NCI-H2196 (cell line): ENCODE measurements around the gene SMYD4.
"Not testable (repeated sequence)": the region's sequence is repeated elsewhere in the genome, so short reads cannot be mapped to it uniquely, and the experiment has no call there.

Experiments used
- DNase-seq: peaks from one replicate; lab custom pipeline; 2025; ENCODE audit not compliant: unreplicated experiment; lab: John Stamatoyannopoulos, UW

SMYD4 gene

DNA sequence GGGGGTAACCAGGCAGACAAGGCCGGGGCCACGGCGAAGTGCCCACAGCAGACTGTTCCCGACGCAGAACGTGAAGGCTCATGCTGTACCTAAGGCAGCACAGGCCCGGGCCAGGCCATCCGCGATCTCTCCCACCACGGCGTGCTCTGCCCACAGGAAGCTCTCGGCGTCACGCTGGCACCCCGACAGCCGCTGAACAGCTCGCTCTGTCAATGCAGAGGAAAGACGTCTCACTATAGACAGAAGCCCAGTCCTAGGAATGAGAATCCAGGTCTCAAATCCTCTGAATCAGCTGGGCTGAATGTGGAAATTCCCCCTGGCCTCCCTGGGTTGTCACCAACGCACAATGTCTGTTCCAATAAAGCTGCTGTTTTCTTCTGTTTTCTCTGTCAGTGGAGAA, 46.4 kb downstream of the SMYD4 start:
- no peak for DNase-seq

DNA sequence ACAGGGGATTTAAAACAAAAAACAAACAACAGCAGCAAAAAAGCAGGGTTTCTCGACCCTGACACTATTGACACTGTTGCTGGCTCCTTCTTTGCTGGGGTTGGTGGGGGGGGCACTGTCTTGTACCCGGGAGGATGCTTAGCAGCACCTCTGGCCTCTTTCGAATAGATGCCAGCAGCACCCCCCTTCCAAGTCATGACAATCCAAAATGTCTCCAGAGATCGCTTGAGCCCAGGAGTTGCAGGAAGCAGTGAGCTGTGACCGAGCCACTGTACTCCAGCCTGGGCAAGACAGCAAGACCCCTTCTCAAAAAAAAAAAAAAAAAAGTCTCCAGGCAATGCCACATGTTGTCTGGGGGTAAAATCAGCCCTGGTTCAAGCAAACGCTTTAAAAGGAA, 47.5 kb downstream of the SMYD4 start:
- DNase-seq, result no peak

DNA sequence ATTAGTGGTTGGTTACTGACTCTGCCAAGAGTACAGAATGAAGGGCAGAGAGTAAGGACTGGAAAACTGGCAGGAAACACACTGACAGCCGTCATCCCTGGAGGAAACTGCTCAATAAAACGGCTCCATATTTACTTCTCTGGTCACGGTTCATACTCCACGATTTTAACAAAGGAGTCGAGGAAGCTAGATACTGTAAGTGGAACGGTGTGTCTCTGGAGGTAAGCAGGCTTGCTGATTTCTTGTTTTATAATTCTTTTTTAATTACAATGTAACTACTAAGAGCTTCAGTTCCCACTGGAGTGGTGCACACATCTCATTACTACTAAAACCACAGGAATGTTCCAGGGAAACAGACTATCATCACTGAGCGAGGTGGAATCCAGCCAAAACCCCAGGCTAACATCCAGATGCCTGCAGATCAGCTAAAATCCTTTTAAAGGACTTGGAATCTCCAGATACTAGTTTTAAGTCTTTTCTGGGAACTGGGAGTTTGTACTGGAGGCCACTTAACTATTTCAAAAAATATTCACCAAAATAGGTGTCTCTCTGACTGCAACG, 50.1 kb downstream of the SMYD4 start:
- DNase-seq, result no peak

DNA sequence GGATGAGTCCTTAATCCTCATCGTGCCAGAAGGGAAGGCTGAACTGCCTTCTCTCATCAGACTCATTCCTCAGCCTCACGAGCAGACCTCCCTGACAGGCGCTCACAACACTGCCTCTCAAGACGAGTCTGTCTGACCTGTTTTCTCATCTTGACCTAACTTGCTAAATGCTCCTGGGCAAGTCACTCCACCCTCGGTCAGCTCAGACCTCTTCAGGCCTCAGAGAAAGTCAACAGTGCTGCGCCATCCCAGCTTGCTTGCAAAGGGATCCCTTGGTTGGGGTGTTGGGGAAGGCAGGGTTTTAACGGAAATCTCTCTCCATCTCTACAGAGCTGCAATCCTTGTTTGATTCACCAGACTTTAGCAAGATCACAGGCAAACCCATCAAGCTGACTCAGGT, 52.8 kb downstream of the SMYD4 start:
- no peak for DNase-seq

DNA sequence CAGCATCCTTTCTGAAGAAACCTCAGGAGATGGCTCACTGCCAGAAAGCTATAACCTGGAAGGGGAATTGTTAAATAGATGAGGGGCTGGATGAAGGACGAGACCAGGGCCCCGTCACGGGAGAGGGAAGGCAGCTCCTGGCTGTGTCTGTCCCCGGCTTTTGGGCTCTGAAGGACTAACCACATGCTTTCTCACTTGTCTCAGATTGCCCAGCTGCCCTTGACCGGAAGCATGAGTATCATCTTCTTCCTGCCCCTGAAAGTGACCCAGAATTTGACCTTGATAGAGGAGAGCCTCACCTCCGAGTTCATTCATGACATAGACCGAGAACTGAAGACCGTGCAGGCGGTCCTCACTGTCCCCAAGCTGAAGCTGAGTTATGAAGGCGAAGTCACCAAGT, 53.4 kb downstream of the SMYD4 start:
- no peak for DNase-seq

DNA sequence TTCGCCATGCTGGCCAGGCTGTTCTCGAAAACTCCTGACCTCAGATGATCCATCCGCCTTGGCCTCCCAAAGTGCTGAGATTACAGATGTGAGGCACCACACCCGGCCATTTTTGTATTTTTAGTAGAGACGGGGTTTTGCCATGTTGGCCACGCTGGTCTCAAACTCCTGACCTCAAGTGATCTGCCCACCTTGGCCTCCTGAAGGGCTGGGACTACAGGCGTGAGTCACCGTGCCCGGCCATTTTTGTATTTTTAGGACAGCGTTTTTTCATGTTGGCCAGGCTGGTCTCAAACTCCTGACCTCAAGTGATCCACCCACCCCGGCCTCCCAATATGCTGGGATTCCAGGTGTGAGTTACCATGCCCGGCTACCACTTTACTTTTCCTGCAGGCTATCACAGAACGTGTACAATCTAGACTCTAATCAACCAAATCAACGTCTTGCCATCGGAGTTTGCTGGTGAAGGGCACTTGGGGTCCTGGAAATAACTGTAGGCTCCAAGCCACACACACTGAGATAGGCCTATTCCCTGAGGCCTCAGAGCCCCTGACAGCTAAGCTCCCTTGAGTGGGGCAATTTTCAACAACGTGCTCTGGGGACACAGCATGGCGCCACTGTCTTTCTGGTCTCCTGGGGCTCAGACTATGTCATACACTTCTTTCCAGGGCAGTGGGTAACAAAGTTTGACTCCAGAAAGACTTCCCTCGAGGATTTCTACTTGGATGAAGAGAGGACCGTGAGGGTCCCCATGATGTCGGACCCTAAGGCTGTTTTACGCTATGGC, 55.1 kb downstream of the SMYD4 start:
- no peak for DNase-seq

DNA sequence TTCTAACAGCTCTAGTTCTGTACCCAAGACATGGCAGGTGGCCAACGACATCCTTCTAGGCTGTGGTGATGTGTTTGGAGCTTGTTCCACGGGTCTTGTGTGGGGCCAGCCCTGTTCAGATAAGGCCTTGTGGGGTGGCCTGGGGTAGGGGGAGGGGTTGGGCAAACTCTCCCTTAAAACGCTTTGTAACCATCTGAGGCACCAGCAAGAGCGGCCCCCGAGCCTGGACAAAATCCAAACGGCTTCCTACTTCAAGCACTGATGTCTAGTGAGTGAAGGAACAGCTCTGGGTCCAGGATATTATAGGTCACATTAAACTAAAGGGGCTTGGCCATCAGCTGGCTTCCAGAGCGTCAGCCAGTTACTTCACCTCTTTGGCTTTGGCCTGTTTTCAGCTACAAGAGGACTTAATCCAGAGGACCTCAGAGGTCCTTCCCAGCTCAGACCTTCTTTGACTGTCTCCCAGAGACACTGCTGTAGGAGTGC, 56.0 kb downstream of the SMYD4 start:
- no peak for DNase-seq

DNA sequence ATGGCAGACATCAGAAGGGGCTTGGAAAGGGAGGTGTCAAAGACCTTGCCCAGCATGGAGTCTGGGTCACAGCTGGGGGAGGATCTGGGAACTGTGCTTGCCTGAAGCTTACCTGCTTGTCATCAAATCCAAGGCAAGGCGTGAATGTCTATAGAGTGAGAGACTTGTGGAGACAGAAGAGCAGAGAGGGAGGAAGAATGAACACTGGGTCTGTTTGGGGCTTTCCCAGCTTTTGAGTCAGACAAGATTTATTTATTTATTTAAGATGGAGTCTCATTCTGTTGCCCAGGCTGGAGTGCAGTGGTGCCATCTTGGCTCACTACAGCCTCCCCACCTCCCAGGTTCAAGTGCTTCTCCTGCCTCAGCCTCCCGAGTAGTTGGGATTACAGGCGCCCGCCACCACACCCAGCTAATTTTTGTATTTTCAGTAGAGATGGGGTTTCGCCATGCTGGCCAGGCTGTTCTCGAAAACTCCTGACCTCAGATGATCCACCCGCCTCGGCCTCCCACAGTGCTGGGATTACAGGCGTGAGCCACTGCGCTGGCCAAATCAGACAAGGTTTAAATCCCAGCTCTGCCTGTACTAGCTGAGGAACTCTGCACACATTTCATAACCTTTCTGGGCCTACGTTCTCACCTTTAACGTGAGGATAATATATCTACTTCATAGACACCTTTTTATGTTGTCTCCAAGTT, 56.6 kb downstream of the SMYD4 start:
- not testable (repeated sequence) for DNase-seq

DNA sequence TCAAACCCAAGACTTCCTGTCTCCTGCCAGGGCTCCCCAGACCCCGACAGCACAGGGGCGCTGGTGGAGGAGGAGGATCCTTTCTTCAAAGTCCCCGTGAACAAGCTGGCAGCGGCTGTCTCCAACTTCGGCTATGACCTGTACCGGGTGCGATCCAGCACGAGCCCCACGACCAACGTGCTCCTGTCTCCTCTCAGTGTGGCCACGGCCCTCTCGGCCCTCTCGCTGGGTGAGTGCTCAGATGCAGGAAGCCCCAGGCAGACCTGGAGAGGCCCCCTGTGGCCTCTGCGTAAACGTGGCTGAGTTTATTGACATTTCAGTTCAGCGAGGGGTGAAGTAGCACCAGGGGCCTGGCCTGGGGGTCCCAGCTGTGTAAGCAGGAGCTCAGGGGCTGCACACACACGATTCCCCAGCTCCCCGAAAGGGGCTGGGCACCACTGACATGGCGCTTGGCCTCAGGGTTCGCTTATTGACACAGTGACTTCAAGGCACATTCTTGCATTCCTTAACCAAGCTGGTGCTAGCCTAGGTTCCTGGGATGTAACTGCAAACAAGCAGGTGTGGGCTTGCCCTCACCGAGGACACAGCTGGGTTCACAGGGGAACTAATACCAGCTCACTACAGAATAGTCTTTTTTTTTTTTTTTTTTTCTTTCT, 59.8 kb downstream of the SMYD4 start:
- no peak for DNase-seq

DNA sequence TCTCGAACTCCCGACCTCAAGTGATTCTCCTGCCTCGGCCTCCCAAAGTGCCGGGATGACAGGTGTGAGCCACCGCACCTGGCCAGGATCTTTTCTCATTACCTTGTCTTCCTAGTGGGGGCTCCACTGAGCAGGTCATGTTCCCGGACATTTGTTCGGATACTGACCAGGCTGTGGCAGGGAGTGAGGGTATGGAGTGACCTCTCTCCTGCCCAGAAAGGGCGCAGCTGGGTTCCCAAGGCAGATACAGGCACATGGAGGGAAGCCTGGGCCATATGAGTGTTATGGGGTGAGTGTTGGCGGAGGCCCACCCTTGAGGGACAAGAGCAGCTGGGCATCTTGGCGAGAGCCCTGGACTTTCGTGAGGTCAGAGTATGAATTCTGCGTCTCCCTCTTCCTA, 62.3 kb downstream of the SMYD4 start:
- DNase-seq, result no peak

DNA sequence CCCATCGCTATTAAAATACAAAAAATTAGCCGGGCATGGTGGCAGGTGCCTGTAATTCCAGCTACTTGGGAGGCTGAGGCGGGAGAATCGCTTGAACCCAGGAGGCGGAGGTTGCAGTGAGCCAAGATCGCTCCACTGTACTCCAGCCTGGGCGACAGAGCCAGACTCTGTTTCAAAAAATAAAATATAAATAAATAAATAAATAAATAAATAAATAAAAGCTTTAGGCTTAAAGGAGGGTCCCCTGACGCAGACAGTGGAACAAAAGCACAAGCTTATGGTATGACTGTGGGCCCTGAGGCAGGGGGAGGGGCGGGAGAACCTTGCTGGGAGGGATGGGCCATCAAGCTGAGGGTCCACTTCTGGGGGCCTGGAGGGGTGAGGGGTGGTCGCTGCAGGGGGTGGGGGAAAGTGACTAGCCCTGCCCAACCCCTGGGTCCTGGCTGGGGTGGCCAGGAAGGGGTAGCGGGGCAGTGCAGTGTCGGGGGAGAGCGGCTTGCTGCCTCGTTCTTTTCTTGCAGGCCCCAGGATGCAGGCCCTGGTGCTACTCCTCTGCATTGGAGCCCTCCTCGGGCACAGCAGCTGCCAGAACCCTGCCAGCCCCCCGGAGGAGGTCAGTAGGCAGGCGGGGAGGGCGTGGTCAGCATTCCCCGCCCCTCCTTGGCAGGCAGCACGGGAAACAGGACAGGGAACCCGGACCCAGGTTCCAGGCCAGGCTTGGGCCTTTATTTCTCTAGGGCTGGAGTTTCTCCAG, 63.1 kb downstream of the SMYD4 start:
- DNase-seq, result no peak

DNA sequence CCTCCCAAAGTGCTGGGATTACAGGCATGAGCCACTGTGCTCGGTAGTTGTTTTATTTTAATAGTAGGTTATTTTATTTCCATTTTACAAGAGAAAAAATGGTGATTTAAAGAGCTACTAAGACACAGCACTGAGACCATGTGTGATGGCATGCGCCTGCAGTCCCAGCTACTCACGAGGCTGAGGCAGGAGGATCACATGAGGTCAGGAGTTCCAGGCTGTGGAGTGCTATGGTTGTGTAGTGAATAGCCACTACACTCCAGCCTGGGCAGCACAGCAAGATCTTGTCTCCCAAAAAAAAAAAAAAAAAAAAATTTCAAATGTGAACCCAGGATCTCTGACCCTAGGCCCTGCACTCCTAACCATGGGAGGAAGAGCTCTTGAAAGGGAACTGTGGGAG, 64.1 kb downstream of the SMYD4 start:
- DNase-seq, result no peak

DNA sequence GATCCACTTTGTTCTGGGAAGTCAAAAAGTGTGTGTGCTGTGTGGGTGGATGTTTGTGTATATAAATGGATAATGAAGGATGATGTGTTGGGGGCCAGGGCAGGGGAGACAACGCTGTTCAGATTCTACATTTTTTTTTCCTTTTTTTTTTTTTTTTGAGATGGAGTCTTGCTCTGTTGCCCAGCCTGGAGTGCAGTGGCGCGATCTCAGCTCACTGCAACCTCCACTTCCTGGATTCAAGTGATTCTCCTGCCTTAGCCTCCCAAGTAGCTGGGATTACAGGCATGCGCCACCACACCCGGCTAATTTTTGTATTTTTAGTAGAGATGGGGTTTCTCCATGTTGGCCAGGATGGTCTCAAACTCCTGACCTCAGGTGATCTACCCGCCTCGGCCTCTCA, 65.0 kb downstream of the SMYD4 start:
- not testable (repeated sequence) for DNase-seq

DNA sequence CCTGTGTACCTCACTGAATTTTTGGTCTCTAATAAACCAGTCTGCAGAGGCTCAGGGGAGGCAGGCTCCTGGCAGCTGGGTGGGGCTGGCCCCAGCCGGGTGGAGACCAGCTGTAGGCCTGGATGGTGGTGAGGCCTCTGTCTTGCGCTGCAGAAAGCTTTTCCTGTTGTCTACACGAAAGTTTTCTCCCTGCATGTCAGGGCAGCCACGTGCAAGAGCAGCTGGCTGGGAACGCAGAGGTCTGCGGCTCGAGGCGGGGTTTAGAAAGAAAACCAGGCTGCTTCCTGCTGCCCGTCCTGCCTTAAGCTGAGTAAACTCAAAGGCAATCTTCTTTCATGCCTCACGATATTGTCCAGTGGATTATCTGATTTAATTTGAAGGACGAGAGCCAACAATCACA, 65.4 kb downstream of the SMYD4 start:
- DNase-seq, result no peak

DNA sequence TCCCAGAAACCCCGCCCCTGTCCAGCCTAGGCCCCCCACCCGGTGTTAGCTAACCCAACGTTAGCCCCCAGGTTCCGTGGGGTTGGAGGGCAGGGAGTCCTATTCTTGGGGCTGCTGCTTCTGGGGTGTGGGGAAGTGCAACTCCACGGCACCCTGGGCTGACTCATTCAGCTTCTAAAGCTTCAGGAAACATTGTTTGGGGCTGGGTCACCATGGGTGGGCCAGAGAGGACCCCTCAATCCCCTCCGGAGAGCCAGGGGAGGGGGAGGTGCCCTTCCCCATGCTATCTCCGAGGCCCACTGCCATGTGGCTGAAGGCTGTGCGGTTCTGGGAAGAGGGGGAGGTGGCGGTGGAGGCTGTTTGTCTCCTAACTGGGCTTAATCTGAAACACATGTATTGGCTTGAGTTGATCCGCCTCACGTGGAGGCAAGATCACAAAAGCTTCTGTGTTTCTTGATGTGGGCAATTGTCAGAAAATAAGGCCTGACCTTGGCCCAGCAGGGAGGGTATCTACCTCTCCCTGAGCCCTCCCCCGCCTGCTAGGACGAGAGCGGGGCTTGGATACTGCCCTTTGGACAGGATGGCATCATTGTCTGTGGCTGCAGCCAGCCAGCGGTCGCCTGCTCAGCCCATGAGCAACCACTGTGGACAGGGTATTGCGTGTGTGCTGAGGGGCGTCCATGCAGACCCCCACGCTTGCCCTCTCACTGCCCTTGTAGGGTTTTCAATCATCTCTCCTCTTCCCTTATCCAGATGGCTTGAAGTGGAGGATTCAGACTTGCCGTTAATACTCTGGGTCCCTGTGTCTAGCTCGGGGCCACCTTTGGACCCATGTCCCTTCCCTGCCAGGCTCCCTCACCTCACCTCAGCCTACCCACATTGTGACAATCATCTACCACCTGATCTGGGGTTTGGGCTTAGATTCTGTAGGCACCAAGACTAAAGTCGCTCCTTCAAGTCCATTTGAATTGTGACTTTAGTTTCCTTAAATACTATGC, 66.5 kb downstream of the SMYD4 start:
- DNase-seq, result peak; percentile 11

DNA sequence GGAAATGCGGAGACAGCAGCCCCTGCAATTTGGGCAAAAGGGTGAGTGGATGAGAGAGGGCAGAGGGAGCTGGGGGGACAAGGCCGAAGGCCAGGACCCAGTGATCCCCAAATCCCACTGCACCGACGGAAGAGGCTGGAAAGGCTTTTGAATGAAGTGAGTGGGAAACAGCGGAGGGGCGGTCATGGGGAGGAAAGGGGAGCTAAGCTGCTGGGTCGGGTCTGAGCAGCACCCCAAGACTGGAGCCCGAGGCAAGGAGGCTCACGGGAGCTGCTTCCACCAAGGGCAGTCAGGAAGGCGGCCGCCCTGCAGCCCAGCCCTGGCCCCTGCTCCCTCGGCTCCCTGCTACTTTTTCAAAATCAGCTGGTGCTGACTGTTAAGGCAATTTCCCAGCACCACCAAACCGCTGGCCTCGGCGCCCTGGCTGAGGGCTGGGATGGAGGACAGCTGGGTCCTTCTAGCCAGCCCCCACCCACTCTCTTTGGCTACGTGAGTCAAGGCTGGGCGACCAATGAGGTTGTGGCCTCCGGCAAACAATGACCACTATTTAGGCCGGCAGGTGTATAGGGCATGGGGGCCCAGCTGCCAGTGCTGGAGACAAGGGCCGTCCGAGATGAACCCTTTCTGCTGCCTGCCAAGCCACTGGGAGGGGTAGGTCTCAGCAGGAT, 67.3 kb downstream of the SMYD4 start:
- peak; percentile 63 for DNase-seq

DNA sequence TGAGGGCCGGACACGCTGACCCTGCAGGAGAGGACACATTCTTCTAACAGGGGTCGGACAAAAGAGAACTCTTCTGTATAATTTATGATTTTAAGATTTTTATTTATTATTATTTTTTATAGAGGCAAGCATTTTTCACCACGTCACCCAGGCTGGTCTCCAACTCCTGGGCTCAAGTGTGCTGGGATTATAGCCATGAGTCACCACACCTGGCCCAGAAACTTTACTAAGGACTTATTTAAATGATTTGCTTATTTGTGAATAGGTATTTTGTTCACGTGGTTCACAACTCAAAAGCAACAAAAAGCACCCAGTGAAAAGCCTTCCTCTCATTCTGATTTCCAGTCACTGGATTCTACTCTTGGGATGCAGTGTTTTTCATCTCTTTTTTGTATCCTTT, 70.2 kb downstream of the SMYD4 start:
- DNase-seq, result no peak

DNA sequence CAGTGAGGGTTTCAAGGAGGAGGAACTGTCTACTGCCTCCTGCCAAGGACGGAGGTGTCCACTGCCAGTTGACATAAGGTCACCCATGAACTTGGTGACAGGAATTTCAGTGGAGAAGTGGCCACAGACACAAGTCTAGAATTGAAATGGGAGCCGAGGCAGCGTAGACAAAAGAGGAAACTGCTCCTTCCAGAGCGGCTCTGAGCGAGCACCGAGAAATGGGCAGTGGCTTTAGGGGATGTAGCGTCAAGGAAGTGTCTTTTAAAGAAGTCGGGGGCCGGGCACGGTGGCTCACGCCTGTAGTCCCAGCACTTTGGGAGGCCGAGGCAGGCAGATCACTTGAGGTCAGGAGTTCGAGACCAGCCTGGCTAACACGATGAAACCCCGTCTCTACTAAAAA, 70.9 kb downstream of the SMYD4 start:
- no peak for DNase-seq

DNA sequence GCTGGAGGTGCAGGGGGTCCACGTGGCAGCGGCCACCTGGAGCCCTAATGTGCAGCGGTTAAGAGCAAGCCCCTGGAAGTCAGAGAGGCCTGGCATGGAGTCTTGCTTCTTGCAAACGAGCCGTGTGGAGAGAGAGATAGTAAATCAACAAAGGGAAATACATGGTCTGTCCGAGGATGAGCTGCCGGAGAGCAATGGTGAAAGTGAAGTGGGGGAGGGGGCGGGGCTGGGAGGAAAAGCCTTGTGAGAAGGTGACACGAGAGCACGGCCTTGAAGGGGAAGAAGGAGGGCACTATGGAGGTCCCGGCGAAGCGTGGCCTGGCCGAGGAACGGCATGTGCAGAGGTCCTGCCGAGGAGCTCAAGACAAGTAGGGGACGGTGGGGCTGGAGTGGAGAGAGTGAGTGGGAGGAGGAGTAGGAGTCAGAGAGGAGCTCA, 73.9 kb downstream of the SMYD4 start:
- no peak for DNase-seq
